ENCODE results near the gene KIAA0753. TPM values are rescaled to one million over a fixed set of nuclear protein-coding genes. Genes with fewer than 3 reads are reported as not detected.

Gene KIAA0753
- total and polyA plus RNA-seq, 9 of the 15 experiments (the other 6 are each of a cell fraction or from before 2014, with no cell fraction given) = 2.0 to 9.0 (median 6.9) TPM

DNA sequence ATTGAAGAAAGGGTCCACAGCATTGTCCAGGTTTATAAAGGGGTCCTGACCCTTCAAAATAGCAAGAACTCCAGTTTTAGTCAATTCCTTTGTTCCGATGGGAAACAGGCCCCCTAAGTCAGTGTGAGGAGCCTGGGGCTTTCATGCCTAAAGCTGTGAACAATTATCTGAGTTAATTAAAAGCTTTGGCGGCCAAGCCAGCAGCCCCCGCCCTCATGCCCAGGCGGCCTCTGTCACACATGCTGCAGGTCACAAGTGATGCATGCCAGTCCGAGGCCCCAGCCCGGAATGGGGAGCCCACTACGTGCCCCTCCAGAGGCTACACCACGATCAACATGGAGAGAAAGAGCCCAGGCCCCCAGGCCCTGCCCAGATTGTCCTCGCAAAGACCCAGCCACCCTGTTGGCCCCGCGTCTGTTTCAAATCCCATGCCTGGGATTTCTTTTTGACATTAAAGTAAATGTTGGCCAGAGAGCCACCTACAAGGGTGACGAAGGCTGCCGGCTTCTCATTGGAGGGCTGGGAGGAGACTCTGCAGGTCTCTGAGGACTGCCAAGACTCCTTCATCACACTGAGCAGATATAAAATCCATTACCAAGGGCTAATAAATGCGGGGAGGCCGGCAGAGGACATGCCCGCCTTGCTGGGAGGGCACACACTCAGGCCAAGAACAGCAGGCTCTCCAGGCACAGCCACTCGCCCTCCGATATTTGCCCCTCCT is 69.6 kb downstream of the KIAA0753 start:
- 69% methylated on average over 9 of the region's 18 CpGs for WGBS (ENCODE audit: insufficient coverage, low coverage, missing lambda C conversion rate)
- POLR2A ChIA-PET = no interaction called here

More for the DNA sequence above, 69.6 kb downstream of the KIAA0753 start:
- no peak overlapping the region for H3K27ac ChIP-seq (ENCODE audit: extremely low read depth, low read depth, low read length)
- FAIRE-seq (no peak), ATAC-seq (no peak), DNase-seq (ENCODE audit: extremely low read depth in 1 of 4, low spot score in 3 of 4) (no peak)
- H3K4me1 ChIP-seq (replicated peaks in 1 of 2; ENCODE audit: control insufficient read depth in 2 of 2, insufficient read depth in 2 of 2, low read length in 2 of 2) = peaks cover 12 to 13% of the 10 kb centered on the region in 2 experiments
- no peaks in the 10 kb centered on the region for H3K36me3 ChIP-seq (ENCODE audit: control insufficient read depth, insufficient read depth, low read length)
- H3K4me2 ChIP-seq (ENCODE audit: insufficient read depth, low read length) = no peak overlapping the region
- in situ Hi-C loops (cut with MboI) (no loop called here), intact Hi-C loops (cut with micrococcal nuclease) (no loop called here)
- H3K9ac ChIP-seq (ENCODE audit: insufficient read depth in 1 of 2, low read depth in 2 of 2, low read length in 2 of 2) = no peak overlapping the region
- H3K79me2 ChIP-seq (ENCODE audit: control insufficient read depth, insufficient read depth, low read length) = no peaks in the 10 kb centered on the region
- H3K9me1 ChIP-seq (ENCODE audit: control insufficient read depth, insufficient read depth, low read length) = peaks cover 3% of the 10 kb centered on the region
- H3K4me3 ChIP-seq = no peak overlapping the region
- H3K27me3 ChIP-seq (ENCODE audit: control insufficient read depth in 2 of 2, insufficient read depth in 2 of 2, low read length in 2 of 2) = no peaks in the 10 kb centered on the region
- TF ChIP-seq PRMT5 (CRISPR knock-in tag; IDR thresholded peaks at IDR 0.05) = no peak
- TF ChIP-seq, protein P1, sequence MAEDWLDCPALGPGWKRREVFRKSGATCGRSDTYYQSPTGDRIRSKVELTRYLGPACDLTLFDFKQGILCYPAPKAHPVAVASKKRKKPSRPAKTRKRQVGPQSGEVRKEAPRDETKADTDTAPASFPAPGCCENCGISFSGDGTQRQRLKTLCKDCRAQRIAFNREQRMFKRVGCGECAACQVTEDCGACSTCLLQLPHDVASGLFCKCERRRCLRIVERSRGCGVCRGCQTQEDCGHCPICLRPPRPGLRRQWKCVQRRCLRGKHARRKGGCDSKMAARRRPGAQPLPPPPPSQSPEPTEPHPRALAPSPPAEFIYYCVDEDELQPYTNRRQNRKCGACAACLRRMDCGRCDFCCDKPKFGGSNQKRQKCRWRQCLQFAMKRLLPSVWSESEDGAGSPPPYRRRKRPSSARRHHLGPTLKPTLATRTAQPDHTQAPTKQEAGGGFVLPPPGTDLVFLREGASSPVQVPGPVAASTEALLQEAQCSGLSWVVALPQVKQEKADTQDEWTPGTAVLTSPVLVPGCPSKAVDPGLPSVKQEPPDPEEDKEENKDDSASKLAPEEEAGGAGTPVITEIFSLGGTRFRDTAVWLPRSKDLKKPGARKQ (CRISPR knock-in tag; IDR thresholded peaks at IDR 0.05) = no peak
- TF ChIP-seq BRD4 (IDR thresholded peaks at IDR 0.05) = no peak
- no peak for TF ChIP-seq BACH1 (tag; IDR thresholded peaks at IDR 0.05)
- H3K9me3 ChIP-seq (replicated peaks; ENCODE audit: control insufficient read depth, insufficient read depth, low read depth, low read length) = no peaks in the 10 kb centered on the region
- H2AFZ ChIP-seq (ENCODE audit: low read depth, low read length) = no peak overlapping the region
- CTCF ChIA-PET (ENCODE audit: low intra/inter-chr PET ratio) = no interaction called here
- H4K20me1 ChIP-seq (replicated peaks; ENCODE audit: control insufficient read depth, insufficient read depth, low read length) = no peaks in the 10 kb centered on the region
- no TSS peak for BruUV-seq (replicated peaks)

All from K562 (cell line).